ENCODE data around the gene P4HB. TPM values are rescaled to one million over a fixed set of nuclear protein-coding genes. Genes with fewer than 3 reads are reported as not detected.

The P4HB gene
- total RNA-seq, 1 donor from 2014 or later, result 309 TPM

DNA sequence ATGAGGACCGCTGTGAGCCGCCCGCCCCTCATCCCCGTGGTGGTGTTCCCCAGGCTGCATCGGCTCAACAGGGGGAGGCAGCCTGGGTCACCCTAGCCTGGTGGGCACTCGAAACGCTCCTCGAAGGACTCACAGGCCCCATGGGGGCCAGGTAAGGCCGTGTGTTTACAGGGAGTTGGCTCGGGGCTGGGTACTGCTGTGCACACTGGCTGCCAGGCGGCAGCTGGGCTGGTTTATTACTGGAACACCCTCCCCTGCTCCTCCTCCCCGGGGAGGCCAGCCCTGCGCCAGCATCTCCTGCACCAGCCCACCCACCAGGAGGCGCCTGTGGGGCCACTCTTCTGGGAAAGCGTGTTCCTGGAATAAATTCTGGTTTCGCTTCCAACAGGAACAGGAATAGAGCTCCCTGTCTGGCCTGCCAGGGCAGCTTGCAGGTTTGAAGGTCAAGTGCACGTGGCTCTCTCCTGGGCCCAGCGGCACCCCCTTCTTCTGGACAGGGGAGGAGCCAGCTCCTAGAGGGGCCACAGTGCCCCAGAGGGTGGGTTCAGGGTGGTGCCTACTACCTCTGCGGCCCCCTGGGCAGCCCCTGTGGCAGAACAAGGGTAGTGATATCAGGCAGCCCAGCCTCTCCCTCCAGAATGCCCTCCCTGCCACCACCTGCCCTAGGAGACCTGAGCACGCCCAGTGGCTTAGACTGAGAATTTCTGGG, 38.6 kb downstream of the P4HB start:
- intact Hi-C loops (cut with DNase I), result no loop called here

DNA sequence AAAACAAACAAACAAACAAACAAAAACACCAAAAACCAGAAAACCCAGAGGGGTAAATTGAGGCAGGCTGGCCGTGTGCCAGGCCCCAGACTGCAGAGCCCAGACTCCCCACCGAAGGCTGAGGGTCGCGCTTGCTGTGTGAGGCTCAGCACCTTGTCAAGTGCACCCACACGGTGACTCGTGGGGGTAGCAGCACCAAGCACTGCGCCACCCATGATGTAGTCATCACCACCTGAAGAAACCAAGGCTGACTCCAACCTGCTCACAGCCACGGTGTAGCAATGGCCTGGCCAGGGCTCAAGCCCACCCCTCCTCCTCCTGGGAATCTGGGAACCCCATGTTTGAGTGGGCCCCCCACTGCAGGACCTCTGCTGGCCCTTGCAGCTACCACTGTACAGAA, 39.2 kb downstream of the P4HB start:
- DNase-seq (no peak), ATAC-seq (ENCODE audit: poor library complexity) (no peak)
- intact Hi-C loops (cut with DNase I), result no loop called here

More for the DNA sequence above, 38.6 kb downstream of the P4HB start:
- peak; percentile 89 for ATAC-seq (ENCODE audit: poor library complexity)
- peak; percentile 90 for DNase-seq

DNA sequence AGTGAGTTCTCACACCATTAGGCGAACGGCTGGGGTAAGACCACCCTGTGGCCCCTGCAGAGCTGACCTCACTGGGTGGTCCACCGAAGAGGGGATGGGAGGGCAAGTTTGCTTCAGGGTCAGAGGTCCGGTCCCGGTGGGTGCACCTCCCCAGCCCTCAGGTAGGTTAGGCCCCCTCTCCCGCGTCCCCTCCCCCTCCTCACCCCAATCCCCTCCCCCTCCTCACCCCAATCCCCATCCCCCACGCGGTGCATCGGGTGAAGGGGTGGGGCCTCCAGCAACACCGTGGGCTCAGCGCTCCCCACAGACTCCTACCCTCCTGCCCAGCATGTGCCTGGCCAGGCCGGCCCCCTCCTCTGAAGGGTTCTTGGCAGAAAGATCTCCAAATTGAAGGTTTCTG, 40.6 kb downstream of the P4HB start:
- intact Hi-C loops (cut with DNase I), result no loop called here

DNA sequence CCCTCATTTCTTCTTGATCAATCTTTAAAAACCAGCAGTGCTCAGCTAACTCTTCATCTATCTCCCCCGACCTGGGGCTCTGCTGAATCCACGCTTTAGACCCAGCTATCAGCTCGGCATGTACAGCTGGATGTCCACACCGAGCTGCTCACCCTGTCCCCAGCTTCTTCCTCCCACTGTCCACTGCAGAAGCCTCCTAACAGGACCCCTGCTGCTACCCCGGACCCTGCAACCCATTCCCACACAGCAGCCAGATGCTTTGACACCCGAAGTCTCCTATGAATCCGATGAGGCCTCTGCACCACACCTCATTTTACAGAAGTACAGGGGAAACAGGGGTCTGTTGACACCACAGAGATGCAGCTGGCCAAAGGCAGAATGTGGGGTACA, 42.6 kb downstream of the P4HB start:
- no peak for DNase-seq
- no peak for ATAC-seq (ENCODE audit: poor library complexity)
- intact Hi-C loops (cut with DNase I), result no loop called here

More for the DNA sequence above, 40.6 kb downstream of the P4HB start:
- DNase-seq (no peak), ATAC-seq (ENCODE audit: poor library complexity) (no peak)

DNA sequence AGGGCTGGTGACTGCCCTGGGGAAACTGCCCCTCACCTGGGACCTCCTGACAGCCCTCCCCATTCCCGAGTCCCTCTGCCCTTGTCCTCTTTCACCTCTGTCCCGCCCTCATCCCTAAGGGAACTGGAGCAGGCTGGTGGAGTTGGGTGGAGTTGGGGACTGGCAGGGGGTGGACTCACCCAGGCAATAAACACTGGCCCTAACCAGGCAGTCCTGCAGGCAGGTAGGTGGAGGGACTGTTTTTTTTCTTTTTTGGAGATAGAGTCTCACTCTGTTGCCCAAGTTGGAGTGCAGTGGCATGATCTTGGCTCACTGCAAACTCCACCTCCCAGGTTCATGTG, 44.7 kb downstream of the P4HB start:
- intact Hi-C loops (cut with DNase I), result no loop called here
- DNase-seq, result no peak
- no peak for ATAC-seq (ENCODE audit: poor library complexity)

DNA sequence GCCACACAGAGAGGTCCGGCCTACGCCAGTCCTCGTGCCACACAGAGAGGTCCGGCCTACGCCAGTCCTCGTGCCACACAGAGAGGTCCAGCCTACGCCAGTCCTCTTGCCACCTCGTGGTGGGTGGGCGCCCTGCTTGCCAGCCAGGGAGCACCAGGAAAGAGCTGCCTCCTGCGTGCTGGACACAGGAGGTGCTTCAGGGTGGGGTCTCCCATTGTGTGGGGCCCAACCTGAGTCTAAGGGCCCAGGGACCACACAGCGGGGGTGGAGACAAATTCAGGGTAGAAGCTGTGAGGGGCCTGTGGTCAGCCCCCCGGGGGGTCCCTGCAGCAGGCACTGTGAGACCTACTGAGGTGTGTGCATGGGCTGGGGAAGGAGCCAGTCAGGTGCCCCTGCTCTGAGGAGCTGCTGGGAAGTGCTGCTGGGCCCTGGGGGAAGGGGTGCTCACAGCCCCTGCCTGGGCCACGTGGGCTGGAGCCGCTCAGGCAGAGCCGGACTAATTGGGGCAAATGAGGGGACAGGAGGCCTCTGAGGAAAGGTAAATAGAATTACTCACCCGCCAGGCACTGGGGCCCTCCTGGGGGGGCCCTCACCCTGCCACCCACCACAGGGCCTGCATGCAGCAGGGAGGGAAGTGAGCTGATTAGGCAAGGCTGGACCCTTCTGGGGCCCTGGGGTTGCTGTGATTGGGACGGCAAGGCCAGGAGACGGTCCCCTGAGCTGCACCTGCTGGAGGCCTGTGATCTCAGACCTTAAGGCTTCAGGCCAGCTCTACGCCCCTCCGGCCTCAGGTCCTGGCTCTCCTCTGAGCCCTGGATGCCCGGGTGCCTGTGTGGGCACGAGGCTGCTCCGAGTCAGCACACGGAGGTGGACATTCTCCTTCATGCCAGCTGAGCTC, 45.3 kb downstream of the P4HB start:
- intact Hi-C loops (cut with DNase I), result no loop called here
- ATAC-seq (ENCODE audit: poor library complexity) (no peak), DNase-seq (no peak)

DNA sequence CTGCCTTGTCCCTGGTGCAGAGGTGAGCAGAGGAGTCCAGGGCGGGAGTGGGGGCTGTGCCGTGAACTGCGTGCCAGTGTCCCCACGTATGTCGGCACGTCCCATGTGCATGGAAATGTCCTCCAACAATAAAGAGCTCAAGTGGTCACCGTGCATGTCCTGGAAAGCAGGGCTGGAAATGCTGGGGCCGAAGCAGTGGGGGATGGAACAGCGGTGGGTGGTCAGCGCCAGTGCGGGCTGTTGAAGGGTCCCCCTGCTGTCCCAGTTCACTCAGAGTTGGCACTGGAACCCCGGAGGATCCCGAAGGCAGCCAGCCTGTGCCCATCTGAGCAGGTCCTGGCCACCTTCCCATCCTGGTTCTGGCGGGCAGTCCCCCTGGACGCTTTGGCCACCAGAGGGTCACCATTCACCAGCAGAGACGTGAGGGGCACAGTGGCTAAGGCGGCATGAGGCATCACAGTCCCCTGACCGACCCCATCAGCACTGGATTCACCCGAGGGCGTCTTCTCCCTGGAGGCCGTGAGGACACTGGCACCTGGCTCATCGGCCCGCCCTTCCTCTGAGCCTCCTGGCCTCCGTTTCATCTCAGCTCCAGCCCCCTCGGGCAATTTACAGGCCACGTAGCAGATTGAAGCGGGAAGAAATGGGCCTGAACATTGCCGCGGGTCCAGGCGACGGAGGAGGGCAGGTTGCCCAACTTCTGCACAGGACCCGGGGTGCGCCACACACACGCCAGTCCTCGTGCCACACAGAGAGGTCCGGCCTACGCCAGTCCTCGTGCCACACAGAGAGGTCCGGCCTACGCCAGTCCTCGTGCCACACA, 46.3 kb downstream of the P4HB start:
- DNase-seq (no peak), ATAC-seq (ENCODE audit: poor library complexity) (no peak)
- intact Hi-C loops (cut with DNase I), result no loop called here

DNA sequence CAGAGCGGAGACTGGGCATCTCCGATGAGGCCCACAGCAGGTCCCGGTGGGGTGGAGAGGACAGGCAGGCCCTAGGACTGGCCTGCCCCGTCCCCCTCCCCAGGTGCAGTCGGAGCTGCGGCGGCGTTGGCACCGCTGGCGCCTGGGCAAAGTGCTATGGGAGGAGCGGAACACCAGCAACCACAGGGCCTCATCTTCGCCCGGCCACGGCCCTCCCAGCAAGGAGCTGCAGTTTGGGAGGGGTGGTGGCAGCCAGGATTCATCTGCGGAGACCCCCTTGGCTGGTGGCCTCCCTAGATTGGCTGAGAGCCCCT, 47.0 kb downstream of the P4HB start:
- intact Hi-C loops (cut with DNase I), result no loop called here
- ATAC-seq (ENCODE audit: poor library complexity) (no peak), DNase-seq (no peak)

DNA sequence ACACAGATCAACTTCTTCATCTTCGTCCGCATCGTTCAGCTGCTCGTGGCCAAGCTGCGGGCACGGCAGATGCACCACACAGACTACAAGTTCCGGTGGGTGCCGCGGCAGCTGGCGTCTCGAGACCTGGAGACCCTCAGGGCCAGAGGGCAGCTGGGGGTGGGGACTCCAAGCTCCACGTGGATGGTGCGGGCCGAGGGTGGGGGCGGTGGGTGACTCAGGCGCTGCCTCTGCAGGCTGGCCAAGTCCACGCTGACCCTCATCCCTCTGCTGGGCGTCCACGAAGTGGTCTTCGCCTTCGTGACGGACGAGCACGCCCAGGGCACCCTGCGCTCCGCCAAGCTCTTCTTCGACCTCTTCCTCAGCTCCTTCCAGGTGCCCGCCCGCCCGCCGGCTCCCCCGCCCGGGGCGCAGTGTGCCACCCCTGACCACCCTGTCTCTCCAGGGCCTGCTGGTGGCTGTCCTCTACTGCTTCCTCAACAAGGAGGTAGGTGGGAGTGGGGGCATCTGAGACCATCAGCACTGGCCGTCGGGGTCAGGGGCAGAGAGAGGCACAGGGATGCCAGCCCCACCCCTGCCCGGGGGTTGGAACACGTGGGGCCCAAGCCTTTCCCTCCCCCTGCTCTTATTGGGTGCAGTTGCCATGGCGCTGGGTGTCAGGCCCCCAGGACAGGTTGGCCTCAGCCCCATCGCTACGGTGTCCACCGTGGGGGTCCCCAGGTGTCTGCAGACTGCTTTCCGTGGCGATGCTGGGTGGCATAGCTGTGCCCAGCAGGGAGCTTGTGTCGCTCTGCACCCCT, 47.6 kb downstream of the P4HB start:
- no peak for DNase-seq
- ATAC-seq (ENCODE audit: poor library complexity), result no peak
- intact Hi-C loops (cut with DNase I), result no loop called here

DNA sequence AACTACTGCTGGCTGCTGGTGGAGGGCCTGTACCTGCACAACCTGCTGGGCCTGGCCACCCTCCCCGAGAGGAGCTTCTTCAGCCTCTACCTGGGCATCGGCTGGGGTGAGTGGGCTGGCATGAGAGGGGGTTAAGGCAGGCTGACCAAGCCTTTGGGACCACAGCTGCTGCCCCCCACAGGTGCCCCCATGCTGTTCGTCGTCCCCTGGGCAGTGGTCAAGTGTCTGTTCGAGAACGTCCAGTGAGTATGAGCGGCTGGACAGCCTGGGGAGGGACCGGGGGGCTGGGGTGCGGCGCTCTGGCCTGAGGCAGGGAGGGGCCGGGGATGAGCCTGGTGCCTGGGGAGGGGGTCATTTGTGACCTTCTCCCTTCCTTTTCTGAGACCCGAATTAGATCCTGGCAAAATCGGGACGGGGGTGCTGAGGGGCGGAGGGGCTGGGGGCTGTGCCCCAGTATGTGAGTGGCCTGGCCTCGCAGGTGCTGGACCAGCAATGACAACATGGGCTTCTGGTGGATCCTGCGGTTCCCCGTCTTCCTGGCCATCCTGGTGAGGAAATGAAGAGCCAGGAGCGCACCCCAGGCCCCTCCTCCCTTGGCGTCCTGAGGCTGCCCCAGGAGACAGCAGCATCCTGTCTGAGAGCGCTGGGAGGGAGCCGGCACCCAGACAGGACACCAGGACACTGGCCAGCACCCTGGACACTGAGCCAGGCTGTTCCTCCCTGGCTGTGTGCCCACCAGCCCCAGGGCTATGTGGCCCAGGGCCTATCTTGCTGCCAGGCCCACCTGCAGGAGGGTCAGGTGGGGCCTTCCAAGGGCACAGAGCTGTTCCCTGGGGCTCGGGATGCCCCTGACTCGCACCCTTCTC, 48.4 kb downstream of the P4HB start:
- intact Hi-C loops (cut with DNase I), result no loop called here

DNA sequence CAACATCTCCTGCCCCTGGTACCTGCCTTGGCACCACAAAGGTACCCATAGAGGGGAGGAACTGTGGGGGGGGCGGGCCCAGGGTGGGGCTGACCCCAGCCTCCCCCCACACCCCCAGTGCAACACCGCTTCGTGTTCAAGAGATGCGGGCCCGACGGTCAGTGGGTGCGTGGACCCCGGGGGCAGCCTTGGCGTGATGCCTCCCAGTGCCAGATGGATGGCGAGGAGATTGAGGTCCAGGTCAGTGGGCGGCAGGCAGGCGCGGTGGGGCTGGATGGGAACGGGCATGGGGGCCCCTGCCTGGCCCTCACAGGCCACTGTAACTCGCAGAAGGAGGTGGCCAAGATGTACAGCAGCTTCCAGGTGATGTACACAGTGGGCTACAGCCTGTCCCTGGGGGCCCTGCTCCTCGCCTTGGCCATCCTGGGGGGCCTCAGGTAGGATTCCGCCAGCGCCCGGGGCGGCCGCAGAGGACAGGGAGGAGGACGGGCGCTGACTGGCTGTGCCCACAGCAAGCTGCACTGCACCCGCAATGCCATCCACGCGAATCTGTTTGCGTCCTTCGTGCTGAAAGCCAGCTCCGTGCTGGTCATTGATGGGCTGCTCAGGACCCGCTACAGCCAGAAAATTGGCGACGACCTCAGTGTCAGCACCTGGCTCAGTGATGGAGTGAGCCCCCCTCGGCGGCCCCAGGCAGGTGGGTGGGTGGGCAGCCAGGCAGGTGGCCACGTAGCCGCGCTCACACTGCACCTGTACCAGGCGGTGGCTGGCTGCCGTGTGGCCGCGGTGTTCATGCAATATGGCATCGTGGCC, 49.2 kb downstream of the P4HB start:
- ATAC-seq (ENCODE audit: poor library complexity) (no peak), DNase-seq (no peak)
- intact Hi-C loops (cut with DNase I), result no loop called here

More for the DNA sequence above, 48.4 kb downstream of the P4HB start:
- ATAC-seq (ENCODE audit: poor library complexity), result no peak
- DNase-seq, result no peak

DNA sequence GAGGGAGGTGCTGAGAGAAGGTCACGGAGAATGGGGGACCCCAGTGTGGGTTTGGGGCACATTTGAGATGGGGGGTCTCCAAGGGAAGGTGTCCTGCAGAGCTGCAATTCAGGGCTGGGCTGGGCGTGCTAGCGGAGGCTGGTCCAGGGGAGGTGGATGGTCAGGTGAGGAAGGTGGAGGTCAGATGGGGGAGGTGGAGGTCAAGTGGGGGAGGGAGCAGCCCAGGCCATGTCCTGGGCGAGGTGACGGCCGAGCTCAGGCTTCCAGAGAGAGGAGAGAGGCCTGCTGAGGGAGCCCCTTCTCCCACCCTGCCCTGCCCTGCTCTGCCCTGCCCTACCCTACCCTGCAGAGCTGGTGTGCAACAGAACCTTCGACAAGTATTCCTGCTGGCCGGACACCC, 49.9 kb downstream of the P4HB start:
- intact Hi-C loops (cut with DNase I), result no loop called here
- no peak for DNase-seq
- ATAC-seq (ENCODE audit: poor library complexity), result no peak

DNA sequence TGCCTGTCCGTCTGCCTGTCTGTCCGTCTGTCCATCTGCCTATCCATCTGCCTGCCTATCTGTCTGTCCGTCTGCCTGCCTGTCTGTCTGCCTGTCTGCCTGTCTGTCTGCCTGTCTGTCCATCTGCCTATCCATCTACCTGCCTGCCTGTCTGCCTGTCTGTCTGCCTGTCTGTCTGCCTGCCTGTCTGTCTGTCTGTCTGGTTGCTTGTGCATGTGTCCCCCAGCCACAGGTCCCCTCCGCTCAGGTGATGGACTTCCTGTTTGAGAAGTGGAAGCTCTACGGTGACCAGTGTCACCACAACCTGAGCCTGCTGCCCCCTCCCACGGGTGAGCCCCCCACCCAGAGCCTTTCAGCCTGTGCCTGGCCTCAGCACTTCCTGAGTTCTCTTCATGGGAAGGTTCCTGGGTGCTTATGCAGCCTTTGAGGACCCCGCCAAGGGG, 50.8 kb downstream of the P4HB start:
- intact Hi-C loops (cut with DNase I), result no loop called here
- DNase-seq, result no peak
- ATAC-seq (ENCODE audit: poor library complexity), result no peak

DNA sequence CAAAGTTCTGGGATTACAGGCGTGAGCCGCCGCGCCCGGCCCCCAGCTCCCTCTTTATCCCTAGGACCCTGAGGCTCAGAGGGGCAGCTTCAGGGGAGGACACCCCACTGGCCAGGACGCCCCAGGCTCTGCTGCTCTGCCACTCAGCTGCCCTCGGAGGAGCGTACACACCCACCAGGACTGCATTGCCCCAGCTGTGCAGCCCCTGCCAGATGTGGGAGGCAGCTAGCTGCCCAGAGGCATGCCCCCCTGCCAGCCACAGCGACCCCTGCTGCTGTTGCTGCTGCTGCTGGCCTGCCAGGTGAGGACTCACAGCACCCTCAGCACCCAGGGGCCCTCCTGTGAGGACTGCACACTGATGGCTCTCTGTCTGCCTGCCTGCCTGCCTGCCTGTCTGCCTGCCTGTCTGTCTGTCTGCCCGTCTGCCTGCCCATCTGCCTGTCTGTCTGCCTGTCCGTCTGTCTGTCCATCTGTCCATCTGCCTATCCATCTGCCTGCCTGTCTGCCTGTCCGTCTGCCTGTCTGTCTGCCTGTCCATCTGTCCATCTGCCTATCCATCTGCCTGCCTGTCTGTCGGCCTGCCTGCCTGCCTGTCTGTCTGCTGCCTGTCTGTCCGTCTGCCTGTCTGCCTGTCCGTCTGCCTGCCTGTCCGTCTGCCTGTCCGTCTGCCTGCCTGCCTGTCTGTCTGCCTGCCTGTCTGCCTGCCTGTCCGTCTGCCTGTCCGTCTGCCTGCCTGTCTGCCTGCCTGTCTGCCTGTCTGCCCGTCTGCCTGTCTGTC, 51.4 kb downstream of the P4HB start:
- intact Hi-C loops (cut with DNase I), result no loop called here
- ATAC-seq (ENCODE audit: poor library complexity), result no peak
- DNase-seq, result no peak

DNA sequence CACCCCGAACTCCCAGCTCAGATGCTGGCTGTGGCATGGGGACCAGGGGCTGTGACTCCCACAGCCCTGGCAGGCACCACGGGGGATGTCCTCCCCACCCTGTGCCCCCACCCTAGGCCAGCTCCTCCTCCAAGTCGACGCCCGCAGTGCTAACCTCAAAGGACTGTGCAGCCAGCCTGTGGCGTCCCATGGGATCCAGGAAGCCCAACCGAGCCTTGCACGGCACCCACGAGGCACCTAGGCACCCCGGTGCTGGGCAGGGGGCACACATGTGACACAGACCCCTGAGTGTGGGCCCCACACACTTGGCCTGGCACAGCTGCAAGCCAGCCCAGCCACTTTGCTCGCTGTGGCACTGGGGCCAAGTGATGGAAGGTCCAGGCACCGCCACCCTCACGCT, 52.5 kb downstream of the P4HB start:
- intact Hi-C loops (cut with DNase I), result no loop called here
- DNase-seq (no peak), ATAC-seq (ENCODE audit: poor library complexity) (no peak)

DNA sequence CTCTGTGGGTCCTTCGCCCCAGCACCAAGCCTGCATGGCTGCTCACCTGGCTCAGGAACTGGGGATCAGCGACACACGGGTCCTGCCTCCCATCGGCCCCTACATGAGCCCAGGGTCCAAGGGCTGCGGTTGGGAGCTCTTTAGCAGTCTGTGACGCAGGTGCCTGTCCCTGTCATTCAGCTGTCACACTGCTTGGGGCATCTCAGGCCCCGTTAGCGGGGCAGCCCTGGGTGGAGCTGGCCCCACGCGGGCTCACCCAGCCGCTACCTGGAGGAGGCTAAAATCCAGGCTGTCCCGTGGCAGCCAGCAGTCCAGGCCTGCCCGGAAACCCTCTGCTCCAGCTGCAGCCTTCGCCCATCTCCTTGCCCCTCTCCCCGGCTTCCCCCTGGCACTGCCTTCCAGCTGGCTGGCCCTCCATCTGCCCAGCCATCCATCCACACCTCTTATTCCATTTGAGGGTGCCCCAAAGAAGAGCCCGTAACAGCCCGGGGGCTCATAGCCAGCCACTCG, 53.1 kb downstream of the P4HB start:
- no peak for ATAC-seq (ENCODE audit: poor library complexity)
- no peak for DNase-seq
- intact Hi-C loops (cut with DNase I), result no loop called here

All from Right ventricle myocardium superior (tissue), 1 donor.